Gastrocnemius medialis (tissue), 4 donors: ENCODE measurements around the gene HABP4. TPM values are rescaled to one million over a fixed set of nuclear protein-coding genes. Genes with fewer than 3 reads are reported as not detected.

Experiments used
- ATAC-seq, 2 donors: fragments of 150-250 bp; one replicate each; pipeline ENCODE4 v1.9.1; 2016
- DNase-seq, 2 donors: peaks; one replicate each; pipeline ENCODE4 v3.0.0-alpha.2; 2019
- H3K27ac ChIP-seq, 4 donors: fragments of 200-600 bp; sonication (generic); 1 replicate in 1 of 4; 2 replicates in 3 of 4; pipeline ENCODE4 v1.5.1; 2016 to 2018; ENCODE audit warnings: mild to moderate bottlenecking in 2 of 4, moderate library complexity in 1 of 4
- H3K27me3 ChIP-seq, 3 donors: fragments of 200-600 bp; sonication (generic) in 2 of 3; 1 replicate in 1 of 3; 2 replicates in 2 of 3; pipeline versions ENCODE4 v1.5.1 to v1.6.0; 2016 to 2019; ENCODE audit warnings: mild to moderate bottlenecking in 1 of 3, moderate library complexity in 1 of 3
- H3K36me3 ChIP-seq, 2 donors: fragments of 200-600 bp; sonication (generic) in 1 of 2; one replicate each; pipeline ENCODE4 v1.5.1; 2017 to 2018
- H3K4me1 ChIP-seq, 2 donors: fragments of 200-600 bp; sonication (generic) in 1 of 2; one replicate each; pipeline ENCODE4 v1.5.1; 2016 to 2017; ENCODE audit warnings: mild to moderate bottlenecking in 2 of 2
- H3K4me3 ChIP-seq, 4 donors: fragments of 200-600 bp; sonication (generic) in 3 of 4; 1 replicate in 1 of 4; 2 replicates in 3 of 4; pipeline ENCODE4 v1.5.1; 2016 to 2019; ENCODE audit warnings: mild to moderate bottlenecking in 2 of 4
- H3K9me3 ChIP-seq, 3 donors: fragments of 200-600 bp; sonication (generic) in 2 of 3; 1 replicate in 1 of 3; 2 replicates in 2 of 3; pipeline ENCODE4 v1.5.1; 2016 to 2019
- POLR2A ChIP-seq, 2 donors: fragments of 450-650 bp; IDR thresholded peaks; one replicate each; pipeline ENCODE4 v1.6.1; 2017; ENCODE audit warnings: antibody characterized with exemption in 2 of 2, mild to moderate bottlenecking in 2 of 2, moderate library complexity in 2 of 2
- in situ Hi-C, 4 donors: fragments of 200-750 bp; cut with MboI; loops; one replicate each; pipeline versions ENCODE4 v1.15.0 to v1.8.0; 2017; ENCODE audit warnings: low sequenced_read_pairs in 4 of 4
- intact Hi-C: fragments of 100-400 bp; cut with DNase I; formaldehyde crosslinking; loops from one replicate; pipeline ENCODE4 v1.15.1; 2023; ENCODE audit warnings: low total_unique reads
- total RNA-seq, 4 donors: library from RNA; depleted of rRNA; stranded (reverse); fragments of >200 nt; gene quantifications; one replicate each; pipeline versions ENCODE4 v1.1.0 to v1.2.3, GENCODE V29; 2016
- TF ChIP-seq, protein P1 (sequence below), 5 experiments: fragments of 450-650 bp in 3 of 5; fragments of 200-600 bp in 2 of 5; sonication (generic) in 2 of 5; IDR thresholded peaks in 4 of 5; conservative IDR thresholded peaks in 1 of 5; 1 replicate in 4 of 5; 2 replicates in 1 of 5; pipeline ENCODE4 v1.5.1; 2016 to 2019; ENCODE audit warnings: antibody characterized with exemption in 5 of 5, mild to moderate bottlenecking in 3 of 5, moderate library complexity in 3 of 5

The HABP4 gene, protein sequence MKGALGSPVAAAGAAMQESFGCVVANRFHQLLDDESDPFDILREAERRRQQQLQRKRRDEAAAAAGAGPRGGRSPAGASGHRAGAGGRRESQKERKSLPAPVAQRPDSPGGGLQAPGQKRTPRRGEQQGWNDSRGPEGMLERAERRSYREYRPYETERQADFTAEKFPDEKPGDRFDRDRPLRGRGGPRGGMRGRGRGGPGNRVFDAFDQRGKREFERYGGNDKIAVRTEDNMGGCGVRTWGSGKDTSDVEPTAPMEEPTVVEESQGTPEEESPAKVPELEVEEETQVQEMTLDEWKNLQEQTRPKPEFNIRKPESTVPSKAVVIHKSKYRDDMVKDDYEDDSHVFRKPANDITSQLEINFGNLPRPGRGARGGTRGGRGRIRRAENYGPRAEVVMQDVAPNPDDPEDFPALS
- 10 to 100 TPM in 3 of 4 donors, 1 to 10 TPM in 1; 6.2 to 19.3 (median 12.3) TPM for total RNA-seq

DNA sequence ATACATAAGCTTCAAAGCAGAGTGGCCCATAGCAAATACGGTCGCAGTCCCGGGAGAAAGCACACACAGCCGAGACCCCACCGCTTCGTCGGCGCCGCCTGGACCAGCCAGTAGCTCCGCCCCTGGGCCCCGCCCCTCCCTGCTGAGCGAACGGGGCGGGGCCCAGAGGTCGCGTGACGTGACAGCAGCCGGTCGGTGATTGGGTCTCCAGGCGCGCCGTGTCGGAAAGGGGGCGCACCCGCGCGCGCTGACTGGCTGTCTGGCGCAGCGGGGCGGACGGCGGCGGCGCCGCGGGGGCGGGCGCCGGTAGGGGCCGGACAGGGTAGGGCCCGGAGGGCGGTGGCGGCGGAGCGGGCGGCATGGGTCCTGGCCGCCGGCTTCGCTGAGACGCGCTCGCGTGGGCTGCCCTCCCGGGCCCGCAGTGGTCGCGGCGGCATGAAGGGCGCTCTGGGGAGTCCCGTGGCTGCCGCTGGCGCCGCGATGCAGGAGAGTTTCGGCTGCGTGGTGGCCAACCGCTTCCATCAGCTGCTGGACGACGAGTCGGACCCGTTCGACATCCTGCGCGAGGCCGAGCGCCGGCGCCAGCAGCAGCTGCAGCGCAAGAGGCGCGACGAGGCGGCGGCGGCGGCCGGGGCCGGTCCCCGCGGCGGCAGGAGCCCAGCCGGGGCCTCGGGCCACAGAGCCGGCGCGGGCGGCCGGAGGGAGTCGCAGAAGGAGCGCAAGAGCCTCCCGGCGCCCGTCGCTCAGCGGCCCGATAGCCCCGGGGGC, at the start of gene HABP4:
Gene HABP4 (plus strand): TSS at position 325 of the 768 bp plus-strand sequence. CDS start 111 bp downstream, at position 436.
- intact Hi-C loops, result loop anchor here (1.0 to 10.0 kb wide), 5 partner anchors 32 to 405 kb away; partner anchors contain the start of genes CDC14B, PRXL2C, ZNF367 and ZNF782
- in situ Hi-C loops, result loop anchor here (5.0 to 25.0 kb wide), 5 partner anchors 115 to 412 kb away; partner anchors contain the start of gene ZNF782 (in 1 of the 4)
- ATAC-seq, result peak; percentile 95 to 96

DNA sequence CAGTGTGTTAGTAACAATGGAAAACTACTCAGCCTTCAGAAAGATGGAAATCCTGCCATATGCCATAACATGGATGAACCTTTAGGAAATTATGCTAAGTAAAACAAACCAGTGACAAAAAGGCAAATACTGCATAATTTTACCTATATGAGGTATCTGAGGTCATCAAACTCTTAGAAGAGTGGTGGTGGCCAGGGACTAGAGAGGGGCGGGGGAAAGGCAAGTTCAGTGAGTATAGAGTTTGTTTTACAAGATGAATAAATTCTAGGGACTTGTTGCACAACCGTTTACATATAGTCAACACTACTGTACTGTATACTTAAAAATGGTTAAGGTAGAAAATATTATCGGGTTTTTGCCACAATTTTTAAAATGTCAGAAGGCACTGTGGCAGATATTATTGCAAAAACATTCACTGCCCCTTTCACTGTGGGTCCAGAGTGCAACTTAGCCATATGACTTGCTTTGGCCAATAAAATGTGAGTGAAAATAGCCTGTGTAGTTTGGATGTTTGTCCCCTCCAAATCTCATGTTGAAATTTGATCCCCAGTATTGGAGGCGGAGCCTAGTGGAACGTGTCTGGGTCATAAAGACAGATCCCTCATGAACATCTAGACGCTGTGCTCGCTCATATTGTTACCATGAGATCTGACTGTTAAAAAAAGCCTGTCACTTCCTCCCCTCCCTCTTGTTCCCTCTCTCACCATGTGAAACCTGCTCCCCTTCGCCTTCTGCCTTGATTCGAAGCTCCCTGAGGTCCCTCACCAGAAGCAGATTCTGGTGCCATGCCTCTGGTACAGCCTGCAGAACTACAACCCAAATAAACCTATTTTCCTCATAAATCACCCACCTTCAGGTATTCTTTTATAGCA, 41.3 kb upstream of the HABP4 start:
- DNase-seq (no peak), ATAC-seq (no peak)
- Histone ChIP-seq H3K36me3 (no peaks in the 10 kb centered on the region), H3K27ac (no peak overlapping the region), H3K27me3 (no peaks in the 10 kb centered on the region), H3K9me3 (no peaks in the 10 kb centered on the region), H3K4me1 (no peaks in the 10 kb centered on the region), H3K4me3 (no peak overlapping the region)
- no peak for TF ChIP-seq POLR2A (IDR thresholded peaks at IDR 0.05)
- TF ChIP-seq, protein P1, sequence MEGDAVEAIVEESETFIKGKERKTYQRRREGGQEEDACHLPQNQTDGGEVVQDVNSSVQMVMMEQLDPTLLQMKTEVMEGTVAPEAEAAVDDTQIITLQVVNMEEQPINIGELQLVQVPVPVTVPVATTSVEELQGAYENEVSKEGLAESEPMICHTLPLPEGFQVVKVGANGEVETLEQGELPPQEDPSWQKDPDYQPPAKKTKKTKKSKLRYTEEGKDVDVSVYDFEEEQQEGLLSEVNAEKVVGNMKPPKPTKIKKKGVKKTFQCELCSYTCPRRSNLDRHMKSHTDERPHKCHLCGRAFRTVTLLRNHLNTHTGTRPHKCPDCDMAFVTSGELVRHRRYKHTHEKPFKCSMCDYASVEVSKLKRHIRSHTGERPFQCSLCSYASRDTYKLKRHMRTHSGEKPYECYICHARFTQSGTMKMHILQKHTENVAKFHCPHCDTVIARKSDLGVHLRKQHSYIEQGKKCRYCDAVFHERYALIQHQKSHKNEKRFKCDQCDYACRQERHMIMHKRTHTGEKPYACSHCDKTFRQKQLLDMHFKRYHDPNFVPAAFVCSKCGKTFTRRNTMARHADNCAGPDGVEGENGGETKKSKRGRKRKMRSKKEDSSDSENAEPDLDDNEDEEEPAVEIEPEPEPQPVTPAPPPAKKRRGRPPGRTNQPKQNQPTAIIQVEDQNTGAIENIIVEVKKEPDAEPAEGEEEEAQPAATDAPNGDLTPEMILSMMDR (IDR thresholded peaks at IDR 0.05 in 4 of 5, conservative IDR thresholded peaks at IDR 0.05 in 1 of 5), result no peak
- intact Hi-C loops (no loop called here), in situ Hi-C loops (no loop called here)

More for the DNA sequence above, at the start of gene HABP4:
- TF ChIP-seq POLR2A (IDR thresholded peaks at IDR 0.05), result peak; percentile 94 to 95
- TF ChIP-seq, protein P1 (IDR thresholded peaks at IDR 0.05 in 4 of 5, conservative IDR thresholded peaks at IDR 0.05 in 1 of 5), result peak in 2 of 5 experiments; percentile 5 to 20
- Histone ChIP-seq H3K9me3 (no peaks in the 10 kb centered on the region), H3K36me3 (no peaks in the 10 kb centered on the region), H3K27ac (peak within 1 kb of the TSS; percentile 78 to 88 (median 87)), H3K4me1 (peaks cover 7 to 10% of the 10 kb centered on the region in 2 donors), H3K4me3 (peak within 1 kb of the TSS; percentile 71 to 85 (median 76)), H3K27me3 (no peaks in the 10 kb centered on the region)
- peak; percentile 94 for DNase-seq

- TF ChIP-seq, protein P1 (IDR thresholded peaks at IDR 0.05 in 4 of 5, conservative IDR thresholded peaks at IDR 0.05 in 1 of 5), result no peak
- TF ChIP-seq POLR2A (IDR thresholded peaks at IDR 0.05), result no peak
- DNase-seq, result no peak
- Histone ChIP-seq H3K4me3 (no peak overlapping the region), H3K4me1 (peaks cover 0 to under 1% of the 10 kb centered on the region in 2 donors), H3K36me3 (no peaks in the 10 kb centered on the region), H3K27me3 (no peaks in the 10 kb centered on the region), H3K27ac (no peak overlapping the region), H3K9me3 (no peaks in the 10 kb centered on the region)
- intact Hi-C loops, result loop anchor here (10.0 kb wide), 2 partner anchors 896 to 1224 kb away; partner anchors contain the start of genes NCBP1, PTCH1 and TSTD2
- no peak for ATAC-seq
- in situ Hi-C loops, result no loop called here
Measured at GRCh38 chr9:96411129-96411838, 38.7 kb upstream of the HABP4 start.
